Liver (tissue), 9 donors: ENCODE measurements around the gene ABHD2. TPM values are rescaled to one million over a fixed set of nuclear protein-coding genes. Genes with fewer than 3 reads are reported as not detected.
A peak's percentile ranks its signal among the peaks of the same experiment; 100 is the strongest.

Experiments used
- DNase-seq: peaks from one replicate; pipeline ENCODE4 v3.0.0-alpha.2; 2017; ENCODE audit warnings: low spot score
- H3K27ac ChIP-seq, 2 donors: one replicate each; pipeline ENCODE4 v1.7.0; 2013; ENCODE audit warnings: inconsistent platforms in 2 of 2, low read length in 2 of 2, control low read depth in 1 of 2, low read depth in 1 of 2, mild to moderate bottlenecking in 1 of 2
- H3K27me3 ChIP-seq, 4 donors: one replicate each; pipeline versions ENCODE4 v1.6.1 to v1.7.0; 2013; ENCODE audit warnings: low read length in 3 of 4, inconsistent platforms in 1 of 4, mild to moderate bottlenecking in 1 of 4, moderate library complexity in 1 of 4; ENCODE audit not compliant: control insufficient read depth in 4 of 4, insufficient read depth in 4 of 4
- H3K36me3 ChIP-seq, 4 donors: one replicate each; pipeline versions ENCODE4 v1.6.1 to v1.7.0; 2013; ENCODE audit warnings: low read length in 3 of 4, mild to moderate bottlenecking in 3 of 4, low read depth in 1 of 4, moderate library complexity in 1 of 4; ENCODE audit not compliant: control insufficient read depth in 4 of 4, insufficient read depth in 3 of 4
- H3K4me1 ChIP-seq, 4 donors: one replicate each; pipeline versions ENCODE4 v1.6.1 to v1.7.0; 2013; ENCODE audit warnings: low read length in 3 of 4, mild to moderate bottlenecking in 3 of 4, moderate library complexity in 1 of 4; ENCODE audit not compliant: control insufficient read depth in 4 of 4, insufficient read depth in 4 of 4
- H3K4me3 ChIP-seq, 3 donors: one replicate each; pipeline versions ENCODE4 v1.6.1 to v1.7.0; 2013; ENCODE audit warnings: low read length in 3 of 3, control low read depth in 1 of 3, low read depth in 1 of 3, mild to moderate bottlenecking in 1 of 3
- H3K9ac ChIP-seq, 2 donors: one replicate each; pipeline ENCODE4 v1.7.0; 2013; ENCODE audit warnings: low read length in 2 of 2, mild to moderate bottlenecking in 2 of 2, moderate library complexity in 2 of 2, control low read depth in 1 of 2, low read depth in 1 of 2
- H3K9me3 ChIP-seq, 4 donors: one replicate each; pipeline versions ENCODE4 v1.6.1 to v1.7.0; 2013; ENCODE audit warnings: low read length in 3 of 4; ENCODE audit not compliant: control insufficient read depth in 4 of 4
- EGR1 ChIP-seq, 2 donors: IDR thresholded peaks; 2 replicates each; pipeline ENCODE4 v1.6.1; 2016 to 2018; ENCODE audit warnings: antibody characterized with exemption in 2 of 2, low read depth in 2 of 2
- FOXA1 ChIP-seq: IDR thresholded peaks from 2 replicates; pipeline ENCODE4 v1.6.1; 2016; ENCODE audit warnings: antibody characterized with exemption
- FOXA2 ChIP-seq: IDR thresholded peaks from 2 replicates; pipeline ENCODE4 v1.6.1; 2016; ENCODE audit warnings: antibody characterized with exemption
- GABPA ChIP-seq, 2 donors: IDR thresholded peaks in 1 of 2; conservative IDR thresholded peaks in 1 of 2; 2 replicates each; pipeline ENCODE4 v1.6.1; 2016; ENCODE audit warnings: antibody characterized with exemption in 2 of 2, mild to moderate bottlenecking in 1 of 2, moderate library complexity in 1 of 2
- HNF4A ChIP-seq, 2 donors: conservative IDR thresholded peaks; 2 replicates each; pipeline ENCODE4 v1.6.1; 2016; ENCODE audit warnings: antibody characterized with exemption in 2 of 2, mild to moderate bottlenecking in 2 of 2
- JUND ChIP-seq, 2 donors: IDR thresholded peaks; 2 replicates each; pipeline ENCODE4 v1.6.1; 2016; ENCODE audit warnings: antibody characterized with exemption in 2 of 2
- NR2F2 ChIP-seq: IDR thresholded peaks from 2 replicates; pipeline ENCODE4 v1.6.1; 2016; ENCODE audit warnings: antibody characterized with exemption
- RAD21 ChIP-seq, 2 donors: IDR thresholded peaks; 2 replicates each; pipeline ENCODE4 v1.6.1; 2016; ENCODE audit warnings: antibody characterized with exemption in 2 of 2, mild to moderate bottlenecking in 2 of 2
- REST ChIP-seq: IDR thresholded peaks from 2 replicates; pipeline ENCODE4 v1.6.1; 2016; ENCODE audit warnings: antibody characterized with exemption, mild to moderate bottlenecking
- RXRA ChIP-seq, 2 donors: IDR thresholded peaks; 2 replicates each; pipeline ENCODE4 v1.6.1; 2017 to 2018; ENCODE audit warnings: antibody characterized with exemption in 2 of 2, mild to moderate bottlenecking in 1 of 2
- TAF1 ChIP-seq: conservative IDR thresholded peaks from 2 replicates; pipeline ENCODE4 v1.6.1; 2016; ENCODE audit warnings: antibody characterized with exemption, mild to moderate bottlenecking
- YY1 ChIP-seq: IDR thresholded peaks from 2 replicates; pipeline ENCODE4 v1.6.1; 2016; ENCODE audit warnings: antibody characterized with exemption, mild to moderate bottlenecking
- WGBS: extraction: QIAGEN DNeasy Blood & Tissue Kit; methylation state at CpG from one replicate; pipeline ENCODE4 v1.1.7; 2013; 5-methylcytosine and 5-hydroxymethylcytosine counted together
- polyA plus RNA-seq, 2 donors: library from polyadenylated mRNA; stranded (reverse) in 1 of 2; unstranded in 1 of 2; fragments of 200-250 nt in 1 of 2; fragments of >200 nt in 1 of 2; fragmentation: Nextera tagmentation in 1 of 2; extraction: Ambion mirVana in 1 of 2; gene quantifications; one replicate each; pipeline versions ENCODE4 v1.2.1 to v1.2.3, GENCODE V29; 2013 to 2015
- total RNA-seq, 2 donors: library from RNA; depleted of rRNA; stranded (reverse); fragments of >200 nt; gene quantifications; one replicate each; pipeline ENCODE4 v1.2.3, GENCODE V29; 2014
- TF ChIP-seq, protein P1 (sequence below): IDR thresholded peaks from 2 replicates; pipeline ENCODE4 v1.6.1; 2016; ENCODE audit warnings: antibody characterized with exemption
- donor health status: healthy.
- donor health status: healthy.
- donor health status: healthy.
- donor health status: healthy.
- donor health status: healthy.

Gene ABHD2
- total and polyA plus RNA-seq, 4 donors, result 34.6 to 663 (median 65.1) TPM

- TF ChIP-seq REST (peak; percentile 97), EGR1 (IDR thresholded peaks at IDR 0.05; ENCODE audit: low read depth in 2 of 2) (no peak)
- H3K9me3 ChIP-seq, result no peaks in the 10 kb centered on the region
- 3% methylated on average over 44 of the region's 44 CpGs for WGBS
- H3K36me3 ChIP-seq, result no peaks in the 10 kb centered on the region
- H3K9ac ChIP-seq, result peak overlapping the region; percentile 93 to 97
- H3K27ac ChIP-seq, result peak overlapping the region; percentile 95 to 98
- H3K4me3 ChIP-seq, result peak overlapping the region; percentile 84 to 88 (median 88)
- H3K27me3 ChIP-seq, result no peaks in the 10 kb centered on the region
- peak; percentile 49 for DNase-seq
- peaks cover 0 to 31% (median 8%) of the 10 kb centered on the region in 4 donors for H3K4me1 ChIP-seq
Observed at GRCh38 chr15:89088605-89089315, 504 bp downstream of the ABHD2 start.

DNA sequence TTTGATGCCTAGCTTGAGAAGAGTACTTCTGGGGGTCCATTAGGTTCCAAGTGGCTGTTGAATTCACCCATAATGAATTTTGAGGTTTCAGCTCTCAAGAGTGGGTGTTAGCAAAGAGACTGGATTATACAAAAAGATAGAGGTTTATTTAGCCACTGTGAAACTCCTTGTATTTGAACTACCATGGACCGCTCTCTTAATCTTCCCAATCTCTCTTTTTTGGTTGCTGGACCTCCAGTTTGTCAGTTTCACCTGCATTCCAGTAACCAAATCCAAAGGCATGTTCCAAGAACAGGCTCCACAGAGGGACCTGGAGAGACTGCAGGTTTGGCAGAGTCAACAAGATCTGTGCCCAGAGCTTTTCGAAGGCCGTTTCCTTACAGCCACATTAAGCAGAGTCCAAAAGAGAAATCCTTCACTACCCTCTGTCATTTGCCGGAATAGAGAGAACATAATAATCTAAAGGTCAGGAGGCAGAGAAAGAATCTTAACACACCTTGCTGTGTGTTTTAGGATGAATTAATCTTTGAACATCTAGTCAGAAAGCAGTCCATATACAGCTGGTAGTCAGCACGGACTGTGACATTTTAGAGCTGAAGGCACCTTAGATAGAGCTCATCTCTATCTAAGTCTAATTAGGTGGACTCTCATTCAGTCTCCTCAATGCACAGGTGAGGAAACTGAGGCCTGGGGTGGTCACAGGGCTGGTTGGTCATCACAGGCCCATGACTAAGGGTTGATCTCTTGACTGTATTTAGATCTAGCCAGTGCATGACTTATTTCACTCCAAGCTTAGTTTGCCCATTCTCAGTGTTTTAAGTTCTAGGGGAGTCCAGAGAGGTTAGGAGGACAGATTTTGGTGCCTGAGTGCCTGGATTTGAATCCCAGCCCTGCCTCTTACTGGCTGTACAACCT lies 1.3 kb downstream of the ABHD2 start:
- Histone ChIP-seq H3K4me1 (peaks cover 3 to 36% (median 14%) of the 10 kb centered on the region in 4 donors), H3K36me3 (no peaks in the 10 kb centered on the region), H3K9ac (peak overlapping the region; percentile 93 to 97), H3K4me3 (peak overlapping the region; percentile 84 to 88 (median 88)), H3K27ac (peak overlapping the region; percentile 95 to 98), H3K27me3 (no peaks in the 10 kb centered on the region), H3K9me3 (no peaks in the 10 kb centered on the region)
- TF ChIP-seq RAD21 (IDR thresholded peaks at IDR 0.05) (peak in 1 of 2 donors; percentile 20), YY1 (peak; percentile 24), HNF4A (conservative IDR thresholded peaks at IDR 0.05) (peak; percentile 7 to 25), JUND (IDR thresholded peaks at IDR 0.05) (peak in 1 of 2 donors; percentile 25), FOXA2 (no peak), GABPA (IDR thresholded peaks at IDR 0.05 in 1 of 2, conservative IDR thresholded peaks at IDR 0.05 in 1 of 2) (no peak)
- 37% methylated on average over 5 of the region's 5 CpGs for WGBS
- DNase-seq, result no peak

DNA sequence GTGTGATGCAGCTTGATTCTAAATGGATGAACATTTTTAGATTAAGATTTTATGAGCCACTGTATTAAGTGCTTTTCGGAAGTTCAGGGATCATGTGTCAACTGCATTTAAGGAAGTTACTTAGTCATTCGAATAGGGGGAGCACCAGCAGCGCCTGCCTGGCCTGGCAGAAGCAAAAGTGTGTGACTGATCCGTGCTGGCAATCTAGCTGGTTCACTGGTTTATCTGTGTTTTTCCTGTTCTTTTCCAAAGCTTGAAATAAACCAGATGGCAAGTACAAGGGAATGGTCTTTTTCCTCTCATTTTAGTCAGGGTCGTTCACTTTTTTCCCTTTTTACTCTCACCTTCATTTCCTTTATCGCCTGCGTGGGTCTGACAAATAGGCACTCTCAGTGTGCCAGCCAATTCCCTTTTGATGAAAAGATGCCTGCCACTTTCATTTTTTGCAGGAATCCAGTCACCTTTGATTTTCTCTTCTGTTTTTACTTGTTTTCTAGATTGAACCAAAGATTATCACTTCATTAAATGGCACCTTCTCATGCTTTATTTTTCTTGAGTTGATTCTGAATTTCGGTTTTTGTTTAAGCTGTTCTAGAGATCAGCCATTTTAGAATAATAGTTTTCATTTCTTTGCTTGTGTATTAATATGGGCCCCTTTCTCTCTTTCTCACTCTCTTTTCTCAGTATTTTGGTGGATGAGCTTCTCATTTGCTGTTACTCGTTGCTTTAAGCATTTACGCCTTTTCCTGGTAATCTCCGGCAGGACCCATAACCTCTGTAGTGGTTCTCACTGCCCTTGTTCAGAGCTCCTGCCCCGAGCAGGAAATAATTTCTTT lies 2.8 kb downstream of the ABHD2 start:
- peak overlapping the region; percentile 16 to 88 (median 56) for H3K4me3 ChIP-seq
- DNase-seq, result no peak
- no peaks in the 10 kb centered on the region for H3K36me3 ChIP-seq
- no peaks in the 10 kb centered on the region for H3K27me3 ChIP-seq
- H3K27ac ChIP-seq, result peak overlapping the region; percentile 95 to 98
- H3K4me1 ChIP-seq, result peaks cover 9 to 46% (median 21%) of the 10 kb centered on the region in 4 donors
- peak overlapping the region; percentile 96 to 97 for H3K9ac ChIP-seq
- WGBS, result 15% methylated on average over 12 of the region's 12 CpGs
- no peaks in the 10 kb centered on the region for H3K9me3 ChIP-seq
- TF ChIP-seq GABPA (IDR thresholded peaks at IDR 0.05 in 1 of 2, conservative IDR thresholded peaks at IDR 0.05 in 1 of 2), result no peak
- TF ChIP-seq RXRA (IDR thresholded peaks at IDR 0.05), result peak; percentile 15 to 36
- TF ChIP-seq, protein P1, sequence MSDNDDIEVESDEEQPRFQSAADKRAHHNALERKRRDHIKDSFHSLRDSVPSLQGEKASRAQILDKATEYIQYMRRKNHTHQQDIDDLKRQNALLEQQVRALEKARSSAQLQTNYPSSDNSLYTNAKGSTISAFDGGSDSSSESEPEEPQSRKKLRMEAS, result peak; percentile 49
- TF ChIP-seq FOXA2, result no peak
- TF ChIP-seq NR2F2, result peak; percentile 61
- peak; percentile 86 for TF ChIP-seq TAF1
- no peak for TF ChIP-seq FOXA1
- TF ChIP-seq YY1, result peak; percentile 81
- peak; percentile 65 for TF ChIP-seq REST
- peak; percentile 47 to 50 for TF ChIP-seq RAD21 (IDR thresholded peaks at IDR 0.05)
